ENCODE results near the gene AOC3. TPM values are rescaled to one million over a fixed set of nuclear protein-coding genes. Genes with fewer than 3 reads are reported as not detected.
A peak's percentile ranks its signal among the peaks of the same experiment; 100 is the strongest.
"Not testable (repeated sequence)": the region's sequence is repeated elsewhere in the genome, so short reads cannot be mapped to it uniquely, and the experiment has no call there.

The AOC3 gene
- total and polyA plus RNA-seq, 4 experiments from 2014 or later, result 0.58 to 1.2 TPM; not detected in 2

DNA sequence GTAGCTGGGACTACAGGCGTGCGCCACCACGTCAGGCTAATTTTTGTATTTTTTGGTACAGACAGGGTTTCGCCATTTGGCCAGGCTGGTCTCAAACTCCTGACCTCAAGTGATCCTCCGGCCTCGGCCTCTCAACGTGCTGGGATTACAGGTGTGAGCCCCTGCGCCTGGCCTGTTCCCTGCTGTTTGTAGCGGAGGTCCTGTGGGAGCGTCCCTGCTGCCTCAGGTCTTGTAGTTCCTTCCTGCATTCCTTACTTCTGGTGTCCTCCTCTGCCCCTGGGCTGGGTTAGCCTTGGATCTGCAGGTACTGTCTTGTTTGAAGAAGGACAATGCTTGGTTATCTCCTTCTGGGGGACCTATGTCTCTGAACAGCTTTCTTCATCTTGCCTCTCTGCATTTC, 26.0 kb downstream of the AOC3 start:
- Histone ChIP-seq H3K36me3 (ENCODE audit: insufficient read depth, low read length) (no peaks in the 10 kb centered on the region), H3K4me1 (ENCODE audit: insufficient read depth, low read length) (no peaks in the 10 kb centered on the region), H3K27ac (ENCODE audit: low read depth, low read length) (no peak overlapping the region), H3K27me3 (ENCODE audit: insufficient read depth, low read length) (no peaks in the 10 kb centered on the region), H3K4me3 (ENCODE audit: low read length in 2 of 2) (no peak overlapping the region), H3K9me3 (ENCODE audit: control insufficient read depth in 1 of 2, low read length in 2 of 2) (no peaks in the 10 kb centered on the region)
- no peak for DNase-seq
- intact Hi-C loops (cut with micrococcal nuclease), result no loop called here
- POLR2A ChIA-PET (ENCODE audit: partially characterized antibody), result no interaction called here
- Mint-ChIP-seq H3K36me3 (no peaks in the 10 kb centered on the region), H3K27ac (peak overlapping the region in 1 of 7 donors; percentile 8), H3K9me3 (no peaks in the 10 kb centered on the region), H3K27me3 (peaks cover 11% of the 10 kb centered on the region in 2 donors), H3K4me1 (no peaks in the 10 kb centered on the region), H3K4me3 (peak overlapping the region in 1 of 8 donors; percentile 3)
- CTCF ChIA-PET (ENCODE audit: partially characterized antibody), result no interaction called here

DNA sequence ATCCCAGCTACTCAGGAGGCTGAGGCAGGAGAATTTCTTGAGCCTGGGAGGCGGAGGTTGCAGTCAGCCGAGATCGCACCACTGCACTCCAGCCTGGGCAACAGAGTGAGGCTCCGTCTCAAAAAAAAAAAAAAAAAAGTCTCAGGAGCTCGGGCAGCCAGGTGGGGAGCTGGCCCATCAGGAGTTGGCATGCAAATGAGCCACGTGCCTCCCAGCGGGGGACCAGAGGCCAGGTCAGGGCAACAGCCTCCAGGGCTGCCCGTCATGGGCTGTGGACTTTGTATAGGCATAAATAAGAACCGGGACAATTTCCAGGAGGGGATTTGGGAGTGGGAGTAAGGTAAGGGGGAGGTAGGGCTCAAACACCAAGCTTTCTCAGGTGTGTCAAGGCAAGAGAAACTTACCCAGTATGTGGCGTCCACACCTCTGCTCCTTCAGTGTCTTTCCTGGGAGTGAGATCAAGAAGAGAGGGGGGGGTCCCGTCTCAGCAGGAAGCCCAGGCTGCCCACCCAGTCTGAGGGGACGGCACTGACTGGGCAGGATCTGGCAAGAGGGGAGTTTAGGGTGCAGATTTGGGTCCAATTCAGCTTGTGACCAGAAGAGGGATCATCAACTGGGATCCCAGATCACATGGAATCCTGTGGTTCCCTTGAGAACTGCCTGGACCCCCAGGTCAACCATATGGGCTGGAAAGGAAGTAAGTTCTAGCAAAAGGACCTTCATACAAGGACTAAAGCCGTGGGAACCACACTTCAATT, 27.3 kb downstream of the AOC3 start:
- H3K36me3 Mint-ChIP-seq, result no peaks in the 10 kb centered on the region
- no peak for DNase-seq
- POLR2A ChIA-PET (ENCODE audit: partially characterized antibody), result no interaction called here

DNA sequence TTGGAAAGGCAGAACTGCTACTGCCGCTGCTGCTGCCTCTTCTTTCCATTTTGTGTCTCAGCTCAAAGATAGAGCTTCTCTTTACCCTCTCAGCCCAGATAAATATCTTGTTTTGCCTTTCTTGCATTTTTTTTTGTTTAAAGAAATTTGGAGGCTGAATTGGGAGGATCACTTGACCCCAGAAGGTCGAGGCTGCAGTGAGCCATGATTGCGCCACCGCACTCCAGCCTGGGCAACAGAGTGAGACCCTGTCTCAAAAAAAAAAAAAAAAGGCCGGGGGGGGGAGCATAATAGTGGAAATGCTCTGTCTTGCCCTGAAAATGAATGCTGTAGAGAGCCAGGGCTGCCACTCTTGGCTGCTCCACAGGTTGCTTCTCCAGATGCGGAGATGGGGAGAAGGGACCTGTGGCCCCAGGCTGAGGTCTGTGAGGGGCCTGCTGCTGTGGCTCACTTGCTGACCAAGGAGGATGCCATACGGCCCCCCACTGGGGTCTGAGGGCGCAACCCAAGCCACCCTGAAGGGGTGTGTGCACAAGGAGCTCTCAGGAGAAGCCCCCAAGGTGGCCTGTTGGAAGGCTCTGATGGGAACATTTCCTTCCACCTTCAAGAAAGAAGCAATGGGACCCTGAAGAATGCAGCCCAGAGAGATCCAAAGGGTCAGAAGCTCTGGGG, 28.1 kb downstream of the AOC3 start:
- intact Hi-C loops (cut with micrococcal nuclease), result no loop called here
- no peaks in the 10 kb centered on the region for H3K9me3 ChIP-seq (ENCODE audit: control insufficient read depth in 1 of 2, low read length in 2 of 2)
- Mint-ChIP-seq H3K4me1 (no peaks in the 10 kb centered on the region), H3K4me3 (no peak overlapping the region), H3K9me3 (no peaks in the 10 kb centered on the region), H3K27me3 (peaks cover 6 to 11% of the 10 kb centered on the region in 2 donors), H3K36me3 (no peaks in the 10 kb centered on the region), H3K27ac (no peak overlapping the region)
- ChIA-PET CTCF (ENCODE audit: partially characterized antibody) (no interaction called here), POLR2A (ENCODE audit: partially characterized antibody) (no interaction called here)
- no peaks in the 10 kb centered on the region for H3K27me3 ChIP-seq (ENCODE audit: insufficient read depth, low read length)
- no peaks in the 10 kb centered on the region for H3K36me3 ChIP-seq (ENCODE audit: insufficient read depth, low read length)
- DNase-seq, result no peak
- no peak overlapping the region for H3K4me3 ChIP-seq (ENCODE audit: low read length in 2 of 2)
- no peaks in the 10 kb centered on the region for H3K4me1 ChIP-seq (ENCODE audit: insufficient read depth, low read length)
- no peak overlapping the region for H3K27ac ChIP-seq (ENCODE audit: low read depth, low read length)

More for the DNA sequence above, 27.3 kb downstream of the AOC3 start:
- H3K27me3 ChIP-seq (ENCODE audit: insufficient read depth, low read length), result no peaks in the 10 kb centered on the region
- no peaks in the 10 kb centered on the region for H3K4me1 ChIP-seq (ENCODE audit: insufficient read depth, low read length)
- peak overlapping the region in 1 of 7 donors; percentile 3 for H3K27ac Mint-ChIP-seq
- intact Hi-C loops (cut with micrococcal nuclease), result no loop called here
- no peaks in the 10 kb centered on the region for H3K9me3 ChIP-seq (ENCODE audit: control insufficient read depth in 1 of 2, low read length in 2 of 2)
- peaks cover 6 to 11% of the 10 kb centered on the region in 2 donors for H3K27me3 Mint-ChIP-seq
- CTCF ChIA-PET (ENCODE audit: partially characterized antibody), result no interaction called here
- no peaks in the 10 kb centered on the region for H3K9me3 Mint-ChIP-seq
- no peaks in the 10 kb centered on the region for H3K4me1 Mint-ChIP-seq
- no peak overlapping the region for H3K4me3 ChIP-seq (ENCODE audit: low read length in 2 of 2)
- no peak overlapping the region for H3K27ac ChIP-seq (ENCODE audit: low read depth, low read length)
- H3K36me3 ChIP-seq (ENCODE audit: insufficient read depth, low read length), result no peaks in the 10 kb centered on the region
- no peak overlapping the region for H3K4me3 Mint-ChIP-seq

DNA sequence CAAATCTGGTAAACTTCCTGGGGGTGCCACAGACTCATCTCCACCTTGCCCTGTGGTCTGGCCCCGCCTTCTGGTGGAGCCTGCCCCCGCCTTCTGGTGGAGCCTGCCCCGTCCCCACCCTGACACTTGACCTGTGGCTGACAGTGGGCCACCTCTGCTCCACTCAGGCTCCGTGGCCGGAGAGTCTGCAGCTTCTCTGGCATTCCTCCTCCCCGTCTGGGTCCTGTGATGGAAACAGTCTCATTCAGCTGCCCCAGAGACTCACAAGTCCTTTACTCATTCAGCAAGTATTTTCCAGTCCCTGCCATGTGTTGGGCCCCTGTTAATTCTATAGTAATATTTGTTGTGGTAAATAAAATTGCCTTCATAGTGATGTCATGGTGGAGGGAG, 28.6 kb downstream of the AOC3 start:
- H3K36me3 Mint-ChIP-seq, result no peaks in the 10 kb centered on the region
- CTCF ChIA-PET (ENCODE audit: partially characterized antibody), result no interaction called here
- no peaks in the 10 kb centered on the region for H3K36me3 ChIP-seq (ENCODE audit: insufficient read depth, low read length)
- intact Hi-C loops (cut with micrococcal nuclease), result no loop called here
- no peaks in the 10 kb centered on the region for H3K4me1 ChIP-seq (ENCODE audit: insufficient read depth, low read length)
- no peaks in the 10 kb centered on the region for H3K4me1 Mint-ChIP-seq
- DNase-seq, result no peak
- no peak overlapping the region for H3K4me3 Mint-ChIP-seq
- no peaks in the 10 kb centered on the region for H3K9me3 Mint-ChIP-seq
- no peak overlapping the region for H3K27ac ChIP-seq (ENCODE audit: low read depth, low read length)
- H3K4me3 ChIP-seq (ENCODE audit: low read length in 2 of 2), result no peak overlapping the region
- H3K27ac Mint-ChIP-seq, result no peak overlapping the region
- peaks cover 6 to 11% of the 10 kb centered on the region in 2 donors for H3K27me3 Mint-ChIP-seq
- POLR2A ChIA-PET (ENCODE audit: partially characterized antibody), result no interaction called here
- H3K9me3 ChIP-seq (ENCODE audit: control insufficient read depth in 1 of 2, low read length in 2 of 2), result no peaks in the 10 kb centered on the region
- H3K27me3 ChIP-seq (ENCODE audit: insufficient read depth, low read length), result no peaks in the 10 kb centered on the region

DNA sequence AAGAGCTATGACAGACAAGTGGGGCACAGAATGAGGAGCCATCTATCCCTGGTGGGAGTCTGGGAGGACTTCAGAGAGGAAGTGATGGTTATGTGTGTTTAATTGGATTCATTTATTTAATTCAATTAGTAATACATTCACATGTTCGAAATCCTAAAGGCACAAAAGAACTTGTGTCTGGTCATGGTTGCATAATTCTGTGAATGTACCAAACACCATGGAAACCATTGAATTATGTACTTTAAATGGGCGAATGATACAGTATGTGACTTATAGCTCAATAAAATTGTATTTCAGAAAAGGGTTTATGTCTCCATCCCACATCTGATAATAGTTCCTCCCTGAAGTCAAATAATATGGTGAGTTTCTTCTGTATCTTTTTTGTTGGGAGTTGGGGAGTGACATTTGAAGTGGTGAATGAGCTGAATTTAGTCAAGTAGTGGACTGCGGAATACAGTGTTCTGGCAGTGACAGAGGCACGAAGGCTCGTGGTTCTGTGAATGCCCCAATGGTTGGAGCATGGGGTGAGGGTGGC, 29.8 kb downstream of the AOC3 start:
- no peak overlapping the region for H3K4me3 ChIP-seq (ENCODE audit: low read length in 2 of 2)
- H3K36me3 ChIP-seq (ENCODE audit: insufficient read depth, low read length), result no peaks in the 10 kb centered on the region
- H3K4me1 ChIP-seq (ENCODE audit: insufficient read depth, low read length), result no peaks in the 10 kb centered on the region
- CTCF ChIA-PET (ENCODE audit: partially characterized antibody), result no interaction called here
- H3K36me3 Mint-ChIP-seq, result no peaks in the 10 kb centered on the region
- POLR2A ChIA-PET (ENCODE audit: partially characterized antibody), result no interaction called here
- H3K9me3 ChIP-seq (ENCODE audit: control insufficient read depth in 1 of 2, low read length in 2 of 2), result no peaks in the 10 kb centered on the region
- H3K27me3 ChIP-seq (ENCODE audit: insufficient read depth, low read length), result no peaks in the 10 kb centered on the region
- H3K27ac ChIP-seq (ENCODE audit: low read depth, low read length), result no peak overlapping the region
- H3K27ac Mint-ChIP-seq, result no peak overlapping the region
- peaks cover 3 to 8% of the 10 kb centered on the region in 2 donors for H3K27me3 Mint-ChIP-seq
- no peak overlapping the region for H3K4me3 Mint-ChIP-seq
- H3K4me1 Mint-ChIP-seq, result no peaks in the 10 kb centered on the region
- intact Hi-C loops (cut with micrococcal nuclease), result no loop called here
- no peaks in the 10 kb centered on the region for H3K9me3 Mint-ChIP-seq
- DNase-seq, result no peak

DNA sequence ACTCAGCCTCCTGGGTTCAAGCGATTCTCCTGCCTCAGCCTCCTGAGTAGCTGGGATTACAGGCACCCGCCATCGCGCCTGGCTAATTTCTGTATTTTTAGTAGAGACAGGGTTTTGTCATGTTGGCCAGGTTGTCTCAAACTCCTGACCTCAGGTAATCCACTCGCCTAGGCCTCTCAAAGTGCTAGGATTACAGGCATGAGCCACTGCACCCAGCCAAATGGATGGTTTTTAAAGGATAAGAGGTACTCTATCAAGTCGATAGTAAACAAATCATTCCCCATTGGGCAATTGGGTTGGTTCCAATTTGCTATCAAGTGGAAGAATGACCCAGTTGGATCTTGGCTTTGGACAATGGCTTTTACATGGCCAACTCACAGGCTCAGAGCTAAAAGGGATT, 30.7 kb downstream of the AOC3 start:
- POLR2A ChIA-PET (ENCODE audit: partially characterized antibody); H3K27me3 Mint-ChIP-seq; H3K36me3 ChIP-seq (ENCODE audit: insufficient read depth, low read length); H3K9me3 Mint-ChIP-seq; H3K27ac ChIP-seq (ENCODE audit: low read depth, low read length); intact Hi-C loops (cut with micrococcal nuclease); CTCF ChIA-PET (ENCODE audit: partially characterized antibody); H3K4me3 ChIP-seq (ENCODE audit: low read length in 2 of 2); H3K4me1 Mint-ChIP-seq; H3K27ac Mint-ChIP-seq; H3K27me3 ChIP-seq (ENCODE audit: insufficient read depth, low read length); DNase-seq; H3K9me3 ChIP-seq (ENCODE audit: control insufficient read depth in 1 of 2, low read length in 2 of 2); H3K4me3 Mint-ChIP-seq; H3K4me1 ChIP-seq (ENCODE audit: insufficient read depth, low read length); H3K36me3 Mint-ChIP-seq: not testable (repeated sequence)

DNA sequence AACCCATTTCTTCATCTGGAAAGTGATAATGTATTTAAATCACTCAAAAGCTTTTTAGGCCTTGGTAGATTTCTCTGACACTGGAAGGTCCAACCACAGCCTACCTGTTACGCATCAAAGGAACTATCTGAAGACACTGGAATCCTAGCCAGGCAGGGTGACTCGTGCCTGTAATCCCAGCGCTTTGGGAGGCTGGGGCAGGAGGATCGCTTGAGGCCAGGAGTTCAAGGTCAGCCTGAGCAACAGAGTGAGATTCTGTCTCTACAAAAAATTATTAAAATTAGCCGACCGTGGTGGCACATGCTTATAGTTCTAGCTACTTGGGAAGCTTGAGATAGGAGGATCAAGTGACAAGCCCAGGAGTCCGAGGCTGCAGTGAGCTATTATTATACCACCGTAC, 31.2 kb downstream of the AOC3 start:
- no peaks in the 10 kb centered on the region for H3K9me3 ChIP-seq (ENCODE audit: control insufficient read depth in 1 of 2, low read length in 2 of 2)
- Mint-ChIP-seq H3K9me3 (no peaks in the 10 kb centered on the region), H3K36me3 (no peaks in the 10 kb centered on the region), H3K4me3 (no peak overlapping the region), H3K27ac (no peak overlapping the region), H3K4me1 (no peaks in the 10 kb centered on the region), H3K27me3 (peaks cover 9% of the 10 kb centered on the region in 2 donors)
- CTCF ChIA-PET (ENCODE audit: partially characterized antibody), result no interaction called here
- no peak overlapping the region for H3K4me3 ChIP-seq (ENCODE audit: low read length in 2 of 2)
- POLR2A ChIA-PET (ENCODE audit: partially characterized antibody), result no interaction called here
- H3K27me3 ChIP-seq (ENCODE audit: insufficient read depth, low read length), result no peaks in the 10 kb centered on the region
- no peaks in the 10 kb centered on the region for H3K4me1 ChIP-seq (ENCODE audit: insufficient read depth, low read length)
- DNase-seq, result no peak
- H3K36me3 ChIP-seq (ENCODE audit: insufficient read depth, low read length), result no peaks in the 10 kb centered on the region
- H3K27ac ChIP-seq (ENCODE audit: low read depth, low read length), result no peak overlapping the region
- intact Hi-C loops (cut with micrococcal nuclease), result no loop called here

All from CD4-positive, alpha-beta memory T cell (primary cell).